Measurements from ENCODE around the gene STK33. TPM values are rescaled to one million over a fixed set of nuclear protein-coding genes. Genes with fewer than 3 reads are reported as not detected.

The STK33 gene
- total RNA-seq, 2 donors from 2014 or later: 0.40 to 1.0 TPM

GRCh38 chr11:8360086-8360828 lies 233.8 kb downstream of the STK33 start:
- no peaks in the 10 kb centered on the region for H3K36me3 Mint-ChIP-seq (ENCODE audit: low read depth)
- no peaks in the 10 kb centered on the region for H3K9me3 Mint-ChIP-seq
- no peak overlapping the region for H3K4me3 Mint-ChIP-seq
- H3K4me1 Mint-ChIP-seq: no peaks in the 10 kb centered on the region
- H3K27ac Mint-ChIP-seq: no peak overlapping the region
- ATAC-seq (replicated peaks): no peak
- H3K27me3 Mint-ChIP-seq: peaks cover 7% of the 10 kb centered on the region

GRCh38 chr11:8359521-8359920 lies 234.5 kb downstream of the STK33 start:
- H3K27ac Mint-ChIP-seq: no peak overlapping the region

GRCh38 chr11:8357891-8358566 lies 236.0 kb downstream of the STK33 start:
- H3K27me3 Mint-ChIP-seq: peaks cover 21% of the 10 kb centered on the region

More at GRCh38 chr11:8359521-8359920, 234.5 kb downstream of the STK33 start:
- H3K4me1 Mint-ChIP-seq: no peaks in the 10 kb centered on the region
- no peaks in the 10 kb centered on the region for H3K36me3 Mint-ChIP-seq (ENCODE audit: low read depth)
- no peaks in the 10 kb centered on the region for H3K9me3 Mint-ChIP-seq
- no peak for ATAC-seq (replicated peaks)
- peaks cover 10% of the 10 kb centered on the region for H3K27me3 Mint-ChIP-seq
- no peak overlapping the region for H3K4me3 Mint-ChIP-seq

GRCh38 chr11:8357505-8357888 lies 236.5 kb downstream of the STK33 start:
- H3K27ac Mint-ChIP-seq: no peak overlapping the region
- peaks cover 21% of the 10 kb centered on the region for H3K27me3 Mint-ChIP-seq
- H3K36me3 Mint-ChIP-seq (ENCODE audit: low read depth): no peaks in the 10 kb centered on the region
- ATAC-seq (replicated peaks): no peak
- no peaks in the 10 kb centered on the region for H3K9me3 Mint-ChIP-seq
- H3K4me1 Mint-ChIP-seq: no peaks in the 10 kb centered on the region
- no peak overlapping the region for H3K4me3 Mint-ChIP-seq

More at GRCh38 chr11:8357891-8358566, 236.0 kb downstream of the STK33 start:
- ATAC-seq (replicated peaks): no peak
- H3K27ac Mint-ChIP-seq: no peak overlapping the region
- H3K9me3 Mint-ChIP-seq: no peaks in the 10 kb centered on the region
- no peak overlapping the region for H3K4me3 Mint-ChIP-seq
- H3K36me3 Mint-ChIP-seq (ENCODE audit: low read depth): no peaks in the 10 kb centered on the region
- no peaks in the 10 kb centered on the region for H3K4me1 Mint-ChIP-seq

- Mint-ChIP-seq H3K4me1 (no peaks in the 10 kb centered on the region), H3K27ac (no peak overlapping the region), H3K4me3 (no peak overlapping the region)
These were observed 237.1 kb downstream of the STK33 start for GRCh38 chr11:8356721-8357504.

GRCh38 chr11:8356216-8356615 lies 237.8 kb downstream of the STK33 start:
- H3K27me3 Mint-ChIP-seq: peaks cover 21% of the 10 kb centered on the region
- no peaks in the 10 kb centered on the region for H3K36me3 Mint-ChIP-seq (ENCODE audit: low read depth)
- ATAC-seq (replicated peaks): no peak
- H3K27ac Mint-ChIP-seq: no peak overlapping the region
- no peaks in the 10 kb centered on the region for H3K4me1 Mint-ChIP-seq
- H3K4me3 Mint-ChIP-seq: no peak overlapping the region
- H3K9me3 Mint-ChIP-seq: no peaks in the 10 kb centered on the region

More at GRCh38 chr11:8356721-8357504, 237.1 kb downstream of the STK33 start:
- ATAC-seq (replicated peaks): no peak
- Mint-ChIP-seq H3K27me3 (peaks cover 21% of the 10 kb centered on the region), H3K9me3 (no peaks in the 10 kb centered on the region), H3K36me3 (ENCODE audit: low read depth) (no peaks in the 10 kb centered on the region)

GRCh38 chr11:8355416-8355742 lies 238.6 kb downstream of the STK33 start:
- Mint-ChIP-seq H3K4me1 (no peaks in the 10 kb centered on the region), H3K9me3 (no peaks in the 10 kb centered on the region), H3K4me3 (no peak overlapping the region), H3K27me3 (peaks cover 23% of the 10 kb centered on the region), H3K36me3 (ENCODE audit: low read depth) (no peaks in the 10 kb centered on the region), H3K27ac (no peak overlapping the region)
- ATAC-seq (replicated peaks): no peak

- no peak overlapping the region for H3K4me3 Mint-ChIP-seq
- H3K4me1 Mint-ChIP-seq: no peaks in the 10 kb centered on the region
- H3K9me3 Mint-ChIP-seq: no peaks in the 10 kb centered on the region
- H3K27me3 Mint-ChIP-seq: peaks cover 23% of the 10 kb centered on the region
- peak; percentile 16 for ATAC-seq (replicated peaks)
- H3K36me3 Mint-ChIP-seq (ENCODE audit: low read depth): no peaks in the 10 kb centered on the region
- H3K27ac Mint-ChIP-seq: no peak overlapping the region
These were observed 239.2 kb downstream of the STK33 start for GRCh38 chr11:8354622-8355415.

- ATAC-seq (replicated peaks): no peak
- Mint-ChIP-seq H3K36me3 (ENCODE audit: low read depth) (no peaks in the 10 kb centered on the region), H3K27me3 (peaks cover 23% of the 10 kb centered on the region), H3K9me3 (no peaks in the 10 kb centered on the region), H3K4me3 (no peak overlapping the region), H3K27ac (no peak overlapping the region), H3K4me1 (no peaks in the 10 kb centered on the region)
These were observed 241.0 kb downstream of the STK33 start for GRCh38 chr11:8352876-8353505.

- H3K36me3 Mint-ChIP-seq (ENCODE audit: low read depth): no peaks in the 10 kb centered on the region
- H3K27me3 Mint-ChIP-seq: peaks cover 23% of the 10 kb centered on the region
- no peak for ATAC-seq (replicated peaks)
- no peaks in the 10 kb centered on the region for H3K4me1 Mint-ChIP-seq
- no peak overlapping the region for H3K4me3 Mint-ChIP-seq
- H3K9me3 Mint-ChIP-seq: no peaks in the 10 kb centered on the region
- H3K27ac Mint-ChIP-seq: no peak overlapping the region
These were observed 241.7 kb downstream of the STK33 start for GRCh38 chr11:8352103-8352875.

GRCh38 chr11:8351223-8351622 lies 242.8 kb downstream of the STK33 start:
- no peak for ATAC-seq (replicated peaks)
- no peaks in the 10 kb centered on the region for H3K36me3 Mint-ChIP-seq (ENCODE audit: low read depth)
- no peak overlapping the region for H3K4me3 Mint-ChIP-seq
- no peak overlapping the region for H3K27ac Mint-ChIP-seq
- H3K27me3 Mint-ChIP-seq: peaks cover 23% of the 10 kb centered on the region
- no peaks in the 10 kb centered on the region for H3K9me3 Mint-ChIP-seq
- no peaks in the 10 kb centered on the region for H3K4me1 Mint-ChIP-seq

- no peak overlapping the region for H3K4me3 Mint-ChIP-seq
- peaks cover 3% of the 10 kb centered on the region for H3K27me3 Mint-ChIP-seq
- no peaks in the 10 kb centered on the region for H3K36me3 Mint-ChIP-seq (ENCODE audit: low read depth)
- no peaks in the 10 kb centered on the region for H3K9me3 Mint-ChIP-seq
- no peak overlapping the region for H3K27ac Mint-ChIP-seq
- no peak for ATAC-seq (replicated peaks)
- H3K4me1 Mint-ChIP-seq: peaks cover 9% of the 10 kb centered on the region
These were observed 246.1 kb downstream of the STK33 start for GRCh38 chr11:8347978-8348377.

GRCh38 chr11:8346157-8346755 lies 247.8 kb downstream of the STK33 start:
- peaks cover 13% of the 10 kb centered on the region for H3K4me1 Mint-ChIP-seq
- H3K27me3 Mint-ChIP-seq: peaks cover 3% of the 10 kb centered on the region
- no peak overlapping the region for H3K27ac Mint-ChIP-seq
- H3K36me3 Mint-ChIP-seq (ENCODE audit: low read depth): no peaks in the 10 kb centered on the region
- ATAC-seq (replicated peaks): no peak
- no peaks in the 10 kb centered on the region for H3K9me3 Mint-ChIP-seq
- H3K4me3 Mint-ChIP-seq: no peak overlapping the region

Data from activated T-helper 17 cell treated with anti-CD3 and anti-CD28 coated beads, Interleukin-2, amount 50 U/mL, for 72 hours (primary cell).